ENCODE results near the gene RALGAPB. TPM values are rescaled to one million over a fixed set of nuclear protein-coding genes. Genes with fewer than 3 reads are reported as not detected.
"Not testable (repeated sequence)": the region's sequence is repeated elsewhere in the genome, so short reads cannot be mapped to it uniquely, and the experiment has no call there.

RALGAPB gene
- total and polyA plus RNA-seq, 3 experiments from 2014 or later: 13.9 to 35.0 (median 33.8) TPM

GRCh38 chr20:38501858-38502436, 29.3 kb downstream of the RALGAPB start:
- POLR2A ChIA-PET: no interaction called here
- peaks cover 30 to 81% (median 36%) of the 10 kb centered on the region in 3 donors for H3K36me3 Mint-ChIP-seq

GRCh38 chr20:38504368-38505090, 31.9 kb downstream of the RALGAPB start:
- Histone ChIP-seq H3K4me1 (ENCODE audit: insufficient read depth, low read length) (no peaks in the 10 kb centered on the region), H3K36me3 (ENCODE audit: insufficient read depth, low read length) (peaks cover 30% of the 10 kb centered on the region), H3K9me3 (ENCODE audit: low read length) (no peaks in the 10 kb centered on the region), H3K4me3 (ENCODE audit: low read length) (no peak overlapping the region), H3K27me3 (ENCODE audit: insufficient read depth, low read length, poor library complexity, severe bottlenecking) (no peaks in the 10 kb centered on the region), H3K27ac (ENCODE audit: low read depth, low read length) (no peak overlapping the region)
- Mint-ChIP-seq H3K36me3 (peaks cover 24 to 76% (median 36%) of the 10 kb centered on the region in 3 donors), H3K27ac (no peak overlapping the region), H3K9me3 (peaks cover 0 to 4% (median 0%) of the 10 kb centered on the region in 5 donors), H3K4me1 (peaks cover 0 to under 1% (median 0%) of the 10 kb centered on the region in 3 donors), H3K4me3 (no peak overlapping the region), H3K27me3 (no peaks in the 10 kb centered on the region)
- no peak for DNase-seq
- ChIA-PET POLR2A (no interaction called here), CTCF (no interaction called here)

More at GRCh38 chr20:38501858-38502436, 29.3 kb downstream of the RALGAPB start:
- H3K9me3 ChIP-seq (ENCODE audit: low read length): no peaks in the 10 kb centered on the region
- Mint-ChIP-seq H3K9me3 (peaks cover 0 to 4% (median 0%) of the 10 kb centered on the region in 5 donors), H3K4me1 (peaks cover 0 to 5% (median 2%) of the 10 kb centered on the region in 3 donors), H3K27me3 (no peaks in the 10 kb centered on the region), H3K27ac (no peak overlapping the region), H3K4me3 (no peak overlapping the region)
- CTCF ChIA-PET: no interaction called here
- no peak for DNase-seq
- H3K4me1 ChIP-seq (ENCODE audit: insufficient read depth, low read length): no peaks in the 10 kb centered on the region
- H3K4me3 ChIP-seq (ENCODE audit: low read length): no peak overlapping the region
- H3K27ac ChIP-seq (ENCODE audit: low read depth, low read length): no peak overlapping the region
- H3K27me3 ChIP-seq (ENCODE audit: insufficient read depth, low read length, poor library complexity, severe bottlenecking): no peaks in the 10 kb centered on the region
- peaks cover 38% of the 10 kb centered on the region for H3K36me3 ChIP-seq (ENCODE audit: insufficient read depth, low read length)

- Histone ChIP-seq H3K9me3 (ENCODE audit: low read length) (no peaks in the 10 kb centered on the region), H3K36me3 (ENCODE audit: insufficient read depth, low read length) (peaks cover 29% of the 10 kb centered on the region), H3K27ac (ENCODE audit: low read depth, low read length) (no peak overlapping the region), H3K4me1 (ENCODE audit: insufficient read depth, low read length) (no peaks in the 10 kb centered on the region), H3K4me3 (ENCODE audit: low read length) (no peak overlapping the region), H3K27me3 (ENCODE audit: insufficient read depth, low read length, poor library complexity, severe bottlenecking) (no peaks in the 10 kb centered on the region)
- no peak for DNase-seq
- Mint-ChIP-seq H3K4me1 (peaks cover 0 to 2% (median 0%) of the 10 kb centered on the region in 3 donors), H3K36me3 (peaks cover 24 to 77% (median 40%) of the 10 kb centered on the region in 3 donors), H3K27me3 (no peaks in the 10 kb centered on the region), H3K27ac (no peak overlapping the region), H3K4me3 (no peak overlapping the region), H3K9me3 (peaks cover 0 to 4% (median 0%) of the 10 kb centered on the region in 5 donors)
- ChIA-PET CTCF (no interaction called here), POLR2A (no interaction called here)
Measured at GRCh38 chr20:38505091-38505455, 32.4 kb downstream of the RALGAPB start.

GRCh38 chr20:38511726-38512125, 39.1 kb downstream of the RALGAPB start:
- H3K4me3 Mint-ChIP-seq; H3K4me3 ChIP-seq (ENCODE audit: low read length); DNase-seq; H3K9me3 ChIP-seq (ENCODE audit: low read length); H3K27ac ChIP-seq (ENCODE audit: low read depth, low read length); CTCF ChIA-PET; H3K4me1 ChIP-seq (ENCODE audit: insufficient read depth, low read length); H3K9me3 Mint-ChIP-seq; H3K27ac Mint-ChIP-seq; H3K27me3 Mint-ChIP-seq; POLR2A ChIA-PET; H3K27me3 ChIP-seq (ENCODE audit: insufficient read depth, low read length, poor library complexity, severe bottlenecking): not testable (repeated sequence)
- H3K4me1 Mint-ChIP-seq: peaks cover 7 to 24% (median 13%) of the 10 kb centered on the region in 3 donors
- peaks cover 5 to 68% (median 32%) of the 10 kb centered on the region in 3 donors for H3K36me3 Mint-ChIP-seq
- peaks cover 13% of the 10 kb centered on the region for H3K36me3 ChIP-seq (ENCODE audit: insufficient read depth, low read length)

GRCh38 chr20:38514185-38514584, 41.5 kb downstream of the RALGAPB start:
- H3K4me1 Mint-ChIP-seq: peaks cover 10 to 24% (median 13%) of the 10 kb centered on the region in 3 donors
- H3K27ac ChIP-seq (ENCODE audit: low read depth, low read length): no peak overlapping the region
- no peaks in the 10 kb centered on the region for H3K4me1 ChIP-seq (ENCODE audit: insufficient read depth, low read length)
- no peak overlapping the region for H3K4me3 Mint-ChIP-seq
- ChIA-PET CTCF (no interaction called here), POLR2A (no interaction called here)
- H3K27me3 Mint-ChIP-seq: no peaks in the 10 kb centered on the region
- H3K27me3 ChIP-seq (ENCODE audit: insufficient read depth, low read length, poor library complexity, severe bottlenecking): no peaks in the 10 kb centered on the region
- H3K36me3 Mint-ChIP-seq: peaks cover 12 to 76% (median 33%) of the 10 kb centered on the region in 3 donors
- no peak for DNase-seq
- H3K36me3 ChIP-seq (ENCODE audit: insufficient read depth, low read length): peaks cover 20% of the 10 kb centered on the region
- no peaks in the 10 kb centered on the region for H3K9me3 ChIP-seq (ENCODE audit: low read length)
- peak overlapping the region in 2 of 8 donors; percentile 2 to 26 for H3K27ac Mint-ChIP-seq
- no peak overlapping the region for H3K4me3 ChIP-seq (ENCODE audit: low read length)
- H3K9me3 Mint-ChIP-seq: no peaks in the 10 kb centered on the region

GRCh38 chr20:38514947-38515346, 42.3 kb downstream of the RALGAPB start:
- no peaks in the 10 kb centered on the region for H3K9me3 Mint-ChIP-seq
- peaks cover 12 to 75% (median 26%) of the 10 kb centered on the region in 3 donors for H3K36me3 Mint-ChIP-seq
- H3K4me1 Mint-ChIP-seq: peaks cover 11 to 24% (median 16%) of the 10 kb centered on the region in 3 donors
- CTCF ChIA-PET: no interaction called here
- no peak overlapping the region for H3K27ac ChIP-seq (ENCODE audit: low read depth, low read length)
- no peak for DNase-seq
- no peaks in the 10 kb centered on the region for H3K4me1 ChIP-seq (ENCODE audit: insufficient read depth, low read length)
- peak overlapping the region in 1 of 8 donors; percentile 60 for H3K27ac Mint-ChIP-seq
- no peaks in the 10 kb centered on the region for H3K27me3 ChIP-seq (ENCODE audit: insufficient read depth, low read length, poor library complexity, severe bottlenecking)
- no peaks in the 10 kb centered on the region for H3K27me3 Mint-ChIP-seq
- POLR2A ChIA-PET: no interaction called here
- peaks cover 16% of the 10 kb centered on the region for H3K36me3 ChIP-seq (ENCODE audit: insufficient read depth, low read length)
- H3K4me3 ChIP-seq (ENCODE audit: low read length): no peak overlapping the region
- H3K4me3 Mint-ChIP-seq: no peak overlapping the region
- no peaks in the 10 kb centered on the region for H3K9me3 ChIP-seq (ENCODE audit: low read length)

- Histone ChIP-seq H3K36me3 (ENCODE audit: insufficient read depth, low read length) (peaks cover 16% of the 10 kb centered on the region), H3K4me3 (ENCODE audit: low read length) (no peak overlapping the region), H3K27ac (ENCODE audit: low read depth, low read length) (no peak overlapping the region), H3K4me1 (ENCODE audit: insufficient read depth, low read length) (no peaks in the 10 kb centered on the region), H3K27me3 (ENCODE audit: insufficient read depth, low read length, poor library complexity, severe bottlenecking) (no peaks in the 10 kb centered on the region), H3K9me3 (ENCODE audit: low read length) (no peaks in the 10 kb centered on the region)
- Mint-ChIP-seq H3K4me1 (peaks cover 11 to 24% (median 16%) of the 10 kb centered on the region in 3 donors), H3K27ac (no peak overlapping the region), H3K27me3 (no peaks in the 10 kb centered on the region), H3K9me3 (no peaks in the 10 kb centered on the region), H3K36me3 (peaks cover 12 to 73% (median 23%) of the 10 kb centered on the region in 3 donors), H3K4me3 (no peak overlapping the region)
- no peak for DNase-seq
- ChIA-PET POLR2A (no interaction called here), CTCF (no interaction called here)
Measured at GRCh38 chr20:38515631-38516030, 43.0 kb downstream of the RALGAPB start.

- H3K4me1 Mint-ChIP-seq: peaks cover 6 to 16% (median 9%) of the 10 kb centered on the region in 3 donors
- Histone ChIP-seq H3K4me3 (ENCODE audit: low read length) (no peak overlapping the region), H3K27me3 (ENCODE audit: insufficient read depth, low read length, poor library complexity, severe bottlenecking) (no peaks in the 10 kb centered on the region), H3K27ac (ENCODE audit: low read depth, low read length) (no peak overlapping the region), H3K4me1 (ENCODE audit: insufficient read depth, low read length) (no peaks in the 10 kb centered on the region), H3K9me3 (ENCODE audit: low read length) (no peaks in the 10 kb centered on the region), H3K36me3 (ENCODE audit: insufficient read depth, low read length) (peaks cover 16% of the 10 kb centered on the region)
- ChIA-PET CTCF (no interaction called here), POLR2A (no interaction called here)
- H3K36me3 Mint-ChIP-seq: peaks cover 12 to 86% (median 32%) of the 10 kb centered on the region in 3 donors
- H3K4me3 Mint-ChIP-seq: no peak overlapping the region
- no peak for DNase-seq
- H3K9me3 Mint-ChIP-seq: no peaks in the 10 kb centered on the region
- H3K27ac Mint-ChIP-seq: peak overlapping the region in 1 of 8 donors; percentile 57
- no peaks in the 10 kb centered on the region for H3K27me3 Mint-ChIP-seq
Measured at GRCh38 chr20:38519426-38519825, 46.8 kb downstream of the RALGAPB start.
